IMR-90 (cell line): Measurements from ENCODE around the gene ADAM15. TPM values are rescaled to one million over a fixed set of nuclear protein-coding genes. Genes with fewer than 3 reads are reported as not detected.

Source experiments
- ATAC-seq: fragments of 200-7000 bp; cut with Tn5 transposase; 2 replicates; pipeline ENCODE4 v1.9.1; 2020; ENCODE audit warnings: low read depth, mild to moderate bottlenecking, moderate library complexity
- BruUV-seq: library from RNA; stranded (reverse); fragments of 400-500 nt; replicated peaks from 2 replicates; lab custom pipeline; 2021; lab: Mats Ljungman, UMichigan
- CTCF ChIA-PET: fragments of 300-600 bp; formaldehyde crosslinking; extraction: SDS; loops from one replicate; lab custom pipeline; 2021; ENCODE audit warnings: antibody characterized with exemption; lab: Yijun Ruan, JAX
- POLR2A ChIA-PET: fragments of 300-600 bp; sonication (Branson Sonifier 250); formaldehyde crosslinking; loops from one replicate; lab custom pipeline; 2022; ENCODE audit warnings: antibody characterized with exemption; ENCODE audit not compliant: unreplicated experiment; lab: Charles Lee
- DNase-seq: peaks from one replicate; pipeline ENCODE4 v3.0.0; 2013
- H2AFZ ChIP-seq: replicated peaks from 2 replicates; pipeline ENCODE3; 2013; ENCODE audit warnings: low read length, mild to moderate bottlenecking; ENCODE audit not compliant: poor library complexity
- H2AK5ac ChIP-seq: 2 replicates; pipeline ENCODE4 v1.6.1; 2013; ENCODE audit warnings: low read depth, low read length, inconsistent platforms
- H2AK9ac ChIP-seq: replicated peaks from 2 replicates; pipeline ENCODE3; 2013; ENCODE audit warnings: mild to moderate bottlenecking, low read depth, low read length, moderate library complexity; ENCODE audit not compliant: poor library complexity
- H2BK120ac ChIP-seq: 2 replicates; pipeline ENCODE4 v1.6.1; 2013; ENCODE audit warnings: low read depth, low read length, inconsistent platforms
- H2BK15ac ChIP-seq: 3 replicates; pipeline ENCODE4 v1.6.1; 2013; ENCODE audit warnings: low read depth, low read length, inconsistent platforms
- H2BK20ac ChIP-seq: 2 replicates; pipeline ENCODE4 v1.6.1; 2013; ENCODE audit warnings: low read depth, mild to moderate bottlenecking, inconsistent platforms, low read length, moderate library complexity
- H2BK5ac ChIP-seq: 2 replicates; pipeline ENCODE4 v1.6.1; 2013; ENCODE audit warnings: mild to moderate bottlenecking, low read depth, low read length, inconsistent platforms; ENCODE audit not compliant: poor library complexity, severe bottlenecking
- H3K14ac ChIP-seq: replicated peaks from 2 replicates; pipeline ENCODE4 v1.6.1; 2013; ENCODE audit warnings: low read depth, low read length, inconsistent platforms
- H3K18ac ChIP-seq: 2 replicates; pipeline ENCODE4 v1.6.1; 2013; ENCODE audit warnings: low read depth, low read length, control low read depth
- H3K23ac ChIP-seq: 2 replicates; pipeline ENCODE4 v1.6.1; 2013; ENCODE audit warnings: low read depth, low read length, inconsistent platforms
- H3K27ac ChIP-seq: 2 replicates; pipeline ENCODE4 v1.5.1; 2013; ENCODE audit warnings: mild to moderate bottlenecking, control low read depth, low read length; ENCODE audit not compliant: insufficient read depth
- H3K27me3 ChIP-seq: 2 replicates; pipeline ENCODE4 v1.6.1; 2013; ENCODE audit warnings: low read length; ENCODE audit not compliant: control insufficient read depth, insufficient read depth
- H3K36me3 ChIP-seq: 2 replicates; pipeline ENCODE4 v1.6.1; 2013; ENCODE audit warnings: low read length, mixed read lengths; ENCODE audit not compliant: control insufficient read depth, insufficient read depth
- H3K4ac ChIP-seq: 2 replicates; pipeline ENCODE4 v1.6.1; 2013; ENCODE audit warnings: low read depth, low read length, inconsistent platforms
- H3K4me1 ChIP-seq: 2 replicates; pipeline ENCODE4 v1.6.1; 2013; ENCODE audit warnings: low read length, mixed read lengths; ENCODE audit not compliant: control insufficient read depth, insufficient read depth
- H3K4me2 ChIP-seq: 2 replicates; pipeline ENCODE4 v1.6.1; 2013; ENCODE audit warnings: low read depth, mild to moderate bottlenecking, control low read depth, low read length, moderate library complexity
- H3K4me3 ChIP-seq: 2 replicates; pipeline ENCODE4 v1.5.1; 2013; ENCODE audit warnings: low read depth, mild to moderate bottlenecking, control low read depth, low read length, moderate library complexity; ENCODE audit not compliant: insufficient read depth
- H3K56ac ChIP-seq: 2 replicates; pipeline ENCODE4 v1.6.1; 2013; ENCODE audit warnings: low read length, inconsistent platforms; ENCODE audit not compliant: insufficient read depth; ENCODE audit errors: extremely low read depth
- H3K79me1 ChIP-seq, 2 experiments: 2 replicates each; pipeline ENCODE4 v1.6.1; 2013; ENCODE audit warnings: low read length in 2 of 2, inconsistent platforms in 1 of 2, low read depth in 1 of 2
- H3K9ac ChIP-seq: 2 replicates; pipeline ENCODE4 v1.6.1; 2013; ENCODE audit warnings: low read depth, low read length, control low read depth
- H3K9me1 ChIP-seq: 2 replicates; pipeline ENCODE4 v1.6.1; 2013; ENCODE audit warnings: low read length, inconsistent platforms; ENCODE audit not compliant: insufficient read depth
- H3K9me3 ChIP-seq: 2 replicates; pipeline ENCODE4 v1.6.1; 2013; ENCODE audit warnings: low read length; ENCODE audit not compliant: control insufficient read depth, insufficient read depth
- H4K20me1 ChIP-seq: 2 replicates; pipeline ENCODE4 v1.6.1; 2013; ENCODE audit warnings: low read length, inconsistent platforms; ENCODE audit not compliant: insufficient read depth
- H4K5ac ChIP-seq: 2 replicates; pipeline ENCODE4 v1.6.1; 2013; ENCODE audit warnings: mild to moderate bottlenecking, low read depth, low read length, control low read depth
- H4K8ac ChIP-seq, 2 experiments: 2 replicates each; pipeline ENCODE4 v1.6.1; 2013; ENCODE audit warnings: low read depth in 2 of 2, low read length in 2 of 2, control low read depth in 1 of 2, inconsistent platforms in 1 of 2
- H4K91ac ChIP-seq: 2 replicates; pipeline ENCODE4 v1.6.1; 2013; ENCODE audit warnings: low read depth, low read length, inconsistent platforms; ENCODE audit not compliant: insufficient read depth
- CHD1 ChIP-seq: IDR thresholded peaks from 2 replicates; pipeline ENCODE4 v1.6.1; 2012; ENCODE audit warnings: low read depth, low read length, improper control_type of control experiment
- MAFK ChIP-seq: IDR thresholded peaks from 2 replicates; pipeline ENCODE4 v1.6.1; 2012; ENCODE audit warnings: low read depth, low read length, improper control_type of control experiment
- MAZ ChIP-seq: IDR thresholded peaks from 2 replicates; pipeline ENCODE4 v1.6.1; 2012; ENCODE audit warnings: low read depth, mild to moderate bottlenecking, low read length, improper control_type of control experiment, moderate library complexity, borderline replicate concordance
- MXI1 ChIP-seq: IDR thresholded peaks from 2 replicates; pipeline ENCODE4 v1.6.1; 2012; ENCODE audit warnings: low read depth, mild to moderate bottlenecking, low read length, moderate library complexity, borderline replicate concordance
- USF2 ChIP-seq: fragments of 150-350 bp; IDR thresholded peaks from 2 replicates; pipeline ENCODE4 v1.6.1; 2017; ENCODE audit warnings: mild to moderate bottlenecking, antibody characterized with exemption, low read length, low read depth
- WGBS, 2 experiments: methylation state at CpG; one replicate each; pipeline versions ENCODE4 v1.1.5 to v1.1.7; 2013; ENCODE audit warnings: missing lambda C conversion rate in 2 of 2; ENCODE audit not compliant: insufficient read length in 1 of 2; ENCODE audit errors: extremely low coverage in 2 of 2; 5-methylcytosine and 5-hydroxymethylcytosine counted together
- dilution Hi-C: fragments of 300-500 bp; cut with HindIII; formaldehyde crosslinking; loops from one replicate; pipeline ENCODE4 v1.14.3; 2018; ENCODE audit warnings: low sequenced_read_pairs; ENCODE audit not compliant: unreplicated experiment
- in situ Hi-C: fragments of 300-500 bp; cut with MboI; formaldehyde crosslinking; loops from 3 replicates; pipeline ENCODE4 v1.14.3; 2019; ENCODE audit warnings: low sequenced_read_pairs, inconsistent platforms, mixed read lengths
- intact Hi-C: fragments of 100-400 bp; cut with micrococcal nuclease; formaldehyde crosslinking; loops from 2 replicates; pipeline ENCODE4 v1.10.0; 2022
- polyA plus RNA-seq, 3 experiments: library from polyadenylated mRNA; depleted of rRNA; stranded (reverse); fragments of >200 nt; gene quantifications; 2 replicates each; pipeline ENCODE4 v1.2.3, GENCODE V29; 2012; ENCODE audit warnings: low replicate concordance in 1 of 3
- total RNA-seq: library from RNA; depleted of rRNA; stranded (reverse); fragments of >200 nt; gene quantifications from 2 replicates; pipeline ENCODE4 v1.2.3, GENCODE V29; 2012

Gene ADAM15
- total and polyA plus RNA-seq, 2 of the 4 experiments (the other 2 are of a cell fraction): 25.6 to 52.4 TPM

DNA sequence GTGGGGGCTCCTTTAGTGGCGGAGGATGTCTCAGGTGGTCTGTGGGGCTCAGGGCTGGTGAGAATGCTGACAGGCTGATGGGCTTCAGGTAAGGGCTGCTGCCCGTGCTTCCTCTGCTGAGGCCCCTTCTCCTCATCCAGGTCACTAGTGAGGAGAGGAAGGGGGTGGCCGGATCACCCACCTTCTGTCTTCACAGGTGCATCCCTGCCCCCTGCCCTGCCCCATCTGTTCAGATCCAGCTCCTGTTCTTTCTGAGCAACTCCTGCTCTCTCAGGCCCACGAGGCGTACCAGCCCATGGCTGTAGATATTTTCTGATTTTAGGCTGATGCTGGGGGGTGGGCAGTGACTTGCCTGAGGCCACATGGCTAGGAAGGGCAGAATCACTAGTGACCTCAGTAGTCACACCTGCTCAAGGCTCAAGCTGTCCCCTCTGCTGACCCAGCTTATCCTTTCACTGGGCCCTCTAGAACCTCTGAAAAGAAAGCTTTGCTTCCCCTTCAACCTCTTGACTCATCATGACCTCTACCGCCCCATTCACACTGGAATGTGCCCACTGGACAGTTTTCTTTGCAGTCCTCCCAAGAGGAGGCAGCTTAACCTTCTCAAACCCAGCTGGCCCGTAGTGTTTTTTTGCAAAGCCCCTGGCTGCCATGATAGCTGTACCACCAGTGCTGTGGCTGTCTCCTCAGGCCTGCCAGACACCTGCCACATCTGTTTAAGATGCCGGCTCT is 32.3 kb upstream of the ADAM15 start:
- H3K4ac ChIP-seq: no peak overlapping the region
- no peak overlapping the region for H2BK5ac ChIP-seq
- H2AK9ac ChIP-seq: peak overlapping the region; percentile 55
- no peak for TF ChIP-seq MXI1
- TF ChIP-seq CHD1: no peak
- TF ChIP-seq MAZ: no peak
- TF ChIP-seq USF2: no peak
- 0 out of 2 replicates have a peak, but pooled peaks have one; percentile 45 for TF ChIP-seq MAFK
- H2BK15ac ChIP-seq: peak overlapping the region; percentile 37; the same call in 1 of the 3 replicates
- no peak overlapping the region for H3K27ac ChIP-seq
- H3K27me3 ChIP-seq: peaks cover 2% of the 10 kb centered on the region; the same call in 1 of the 2 replicates
- H3K14ac ChIP-seq: no peak overlapping the region
- no peaks in the 10 kb centered on the region; the same call in 1 of the 2 replicates for H4K20me1 ChIP-seq
- H3K18ac ChIP-seq: no peak overlapping the region
- no TSS peak for BruUV-seq
- H3K36me3 ChIP-seq: peaks cover 21% of the 10 kb centered on the region
- H3K9me3 ChIP-seq: no peaks in the 10 kb centered on the region
- WGBS, 2 experiments: 64% methylated on average over 3 of the region's 8 CpGs; no CpG with 5 or more reads in 1 of the 2 experiments
- ATAC-seq (no peak), DNase-seq (no peak)
- no peak overlapping the region for H3K4me2 ChIP-seq
- no peak overlapping the region for H4K5ac ChIP-seq
- peaks cover 6% of the 10 kb centered on the region; the same call in 1 of the 2 replicates for H3K4me1 ChIP-seq
- CTCF ChIA-PET: interaction anchor here (0.6 to 1.1 kb wide), 2 partner anchors 16 to 20 kb away, joined by 3 read pairs; no protein-coding TSS in a partner anchor
- H3K56ac ChIP-seq: no peak overlapping the region
- dilution Hi-C loops (no loop called here), in situ Hi-C loops (no loop called here), intact Hi-C loops (no loop called here)
- no peak overlapping the region for H4K91ac ChIP-seq
- no peak overlapping the region for H2AFZ ChIP-seq
- H3K9ac ChIP-seq: no peak overlapping the region
- peak overlapping the region; percentile 51; the same call in 1 of the 2 replicates for H2AK5ac ChIP-seq
- peaks cover 0 to 5% of the 10 kb centered on the region in 2 experiments; a peak in 1 of 4 replicates for H3K79me1 ChIP-seq
- H3K9me1 ChIP-seq: peaks cover 2% of the 10 kb centered on the region; the same call in 1 of the 2 replicates
- H3K4me3 ChIP-seq: no peak overlapping the region
- no peak overlapping the region for H4K8ac ChIP-seq
- H2BK120ac ChIP-seq: no peak overlapping the region
- H2BK20ac ChIP-seq: no peak overlapping the region
- no peak overlapping the region for H3K23ac ChIP-seq
- POLR2A ChIA-PET: no interaction called here
